Mucosa of rectum (tissue), 2 donors: ENCODE results near the gene DENND5B.
"Not testable (repeated sequence)": the region's sequence is repeated elsewhere in the genome, so short reads cannot be mapped to it uniquely, and the experiment has no call there.

Experiments used
- H3K27ac ChIP-seq, 2 donors: one replicate each; pipeline ENCODE4 v1.7.0; 2013; ENCODE audit warnings: inconsistent platforms in 2 of 2, low read depth in 2 of 2, low read length in 2 of 2
- H3K27me3 ChIP-seq, 2 donors: one replicate each; pipeline ENCODE4 v1.7.0; 2013; ENCODE audit warnings: low read length in 2 of 2; ENCODE audit not compliant: control insufficient read depth in 2 of 2, insufficient read depth in 2 of 2
- H3K36me3 ChIP-seq, 2 donors: one replicate each; pipeline ENCODE4 v1.7.0; 2013; ENCODE audit warnings: low read length in 2 of 2; ENCODE audit not compliant: control insufficient read depth in 2 of 2, insufficient read depth in 2 of 2
- H3K4me1 ChIP-seq, 2 donors: one replicate each; pipeline ENCODE4 v1.7.0; 2013; ENCODE audit warnings: low read length in 2 of 2, mild to moderate bottlenecking in 1 of 2; ENCODE audit not compliant: control insufficient read depth in 2 of 2, insufficient read depth in 2 of 2
- H3K4me3 ChIP-seq, 2 donors: one replicate each; pipeline ENCODE4 v1.7.0; 2013; ENCODE audit warnings: low read length in 2 of 2
- H3K9ac ChIP-seq, 2 donors: one replicate each; pipeline ENCODE4 v1.7.0; 2013; ENCODE audit warnings: low read length in 2 of 2, low read depth in 1 of 2, mild to moderate bottlenecking in 1 of 2
- H3K9me3 ChIP-seq, 2 donors: one replicate each; pipeline ENCODE4 v1.7.0; 2013; ENCODE audit warnings: low read length in 2 of 2; ENCODE audit not compliant: control insufficient read depth in 2 of 2
- donor health status: healthy.
- donor health status: Normal muscosa, but diverticular disease.

Gene DENND5B

GRCh38 chr12:31403099-31403607 lies 187.8 kb downstream of the DENND5B start:
- not testable (repeated sequence) for H3K4me1 ChIP-seq, H3K36me3 ChIP-seq, H3K4me3 ChIP-seq, H3K9me3 ChIP-seq, H3K9ac ChIP-seq, H3K27ac ChIP-seq, H3K27me3 ChIP-seq

GRCh38 chr12:31393004-31393550 lies 197.9 kb downstream of the DENND5B start:
- Histone ChIP-seq H3K27ac (no peak overlapping the region), H3K9ac (no peak overlapping the region), H3K27me3 (no peaks in the 10 kb centered on the region), H3K9me3 (no peaks in the 10 kb centered on the region), H3K4me1 (no peaks in the 10 kb centered on the region), H3K4me3 (no peak overlapping the region), H3K36me3 (peaks cover 0 to 5% of the 10 kb centered on the region in 2 donors)

DNA sequence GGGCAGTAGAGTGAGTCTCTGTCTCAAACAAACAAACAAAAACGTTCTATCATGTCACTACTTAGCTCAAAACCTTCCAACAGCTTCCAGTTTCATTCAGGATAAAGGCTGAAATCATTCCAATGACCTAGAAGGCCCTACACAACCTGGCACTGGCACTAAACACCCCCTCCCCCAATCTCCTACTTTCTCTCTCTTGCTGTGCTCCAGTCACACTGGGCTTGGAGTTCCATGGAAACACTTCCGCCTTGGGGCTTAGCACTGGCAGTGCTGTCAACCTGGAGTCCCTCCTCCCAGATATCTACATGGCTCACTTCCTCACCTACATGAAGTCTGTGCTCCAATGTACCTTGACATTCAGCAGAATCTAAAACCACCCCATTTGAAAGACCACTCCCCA lies 199.9 kb downstream of the DENND5B start:
- Histone ChIP-seq H3K4me1 (no peaks in the 10 kb centered on the region), H3K9ac (no peak overlapping the region), H3K27me3 (no peaks in the 10 kb centered on the region), H3K36me3 (peaks cover 0 to 8% of the 10 kb centered on the region in 2 donors), H3K9me3 (no peaks in the 10 kb centered on the region), H3K4me3 (no peak overlapping the region), H3K27ac (no peak overlapping the region)

GRCh38 chr12:31388713-31389112 lies 202.2 kb downstream of the DENND5B start:
- H3K4me3 ChIP-seq: no peak overlapping the region
- H3K27me3 ChIP-seq: no peaks in the 10 kb centered on the region
- no peak overlapping the region for H3K27ac ChIP-seq
- H3K4me1 ChIP-seq: no peaks in the 10 kb centered on the region
- H3K36me3 ChIP-seq: peaks cover 0 to 11% of the 10 kb centered on the region in 2 donors
- no peak overlapping the region for H3K9ac ChIP-seq
- no peaks in the 10 kb centered on the region for H3K9me3 ChIP-seq

DNA sequence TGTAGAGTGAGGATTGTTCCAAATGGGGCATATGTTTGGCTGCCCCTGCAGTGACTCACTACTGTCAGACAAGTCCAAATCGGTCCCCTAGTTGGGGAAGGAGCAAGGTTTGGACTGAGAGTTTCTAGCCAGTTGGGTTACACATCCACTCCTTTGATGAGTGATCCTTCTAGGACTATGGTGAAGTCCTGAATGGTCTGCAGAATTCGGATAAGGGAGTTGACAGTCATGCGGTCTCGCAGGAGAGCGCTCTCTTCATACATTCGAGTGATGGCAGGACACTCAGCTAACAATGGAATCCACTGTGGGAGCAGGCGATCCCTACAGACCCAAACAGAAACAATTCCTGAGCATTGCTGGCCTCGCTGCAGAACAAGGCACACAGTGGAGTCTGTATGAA lies 203.5 kb downstream of the DENND5B start:
- no peaks in the 10 kb centered on the region for H3K4me1 ChIP-seq
- no peaks in the 10 kb centered on the region for H3K27me3 ChIP-seq
- H3K36me3 ChIP-seq: peaks cover 0 to 11% of the 10 kb centered on the region in 2 donors
- no peak overlapping the region for H3K27ac ChIP-seq
- H3K9me3 ChIP-seq: no peaks in the 10 kb centered on the region
- H3K4me3 ChIP-seq: no peak overlapping the region
- no peak overlapping the region for H3K9ac ChIP-seq

GRCh38 chr12:31387011-31387410 lies 203.9 kb downstream of the DENND5B start:
- H3K9ac ChIP-seq: no peak overlapping the region
- no peaks in the 10 kb centered on the region for H3K27me3 ChIP-seq
- H3K36me3 ChIP-seq: peaks cover 0 to 11% of the 10 kb centered on the region in 2 donors
- no peak overlapping the region for H3K4me3 ChIP-seq
- no peaks in the 10 kb centered on the region for H3K4me1 ChIP-seq
- no peaks in the 10 kb centered on the region for H3K9me3 ChIP-seq
- no peak overlapping the region for H3K27ac ChIP-seq

DNA sequence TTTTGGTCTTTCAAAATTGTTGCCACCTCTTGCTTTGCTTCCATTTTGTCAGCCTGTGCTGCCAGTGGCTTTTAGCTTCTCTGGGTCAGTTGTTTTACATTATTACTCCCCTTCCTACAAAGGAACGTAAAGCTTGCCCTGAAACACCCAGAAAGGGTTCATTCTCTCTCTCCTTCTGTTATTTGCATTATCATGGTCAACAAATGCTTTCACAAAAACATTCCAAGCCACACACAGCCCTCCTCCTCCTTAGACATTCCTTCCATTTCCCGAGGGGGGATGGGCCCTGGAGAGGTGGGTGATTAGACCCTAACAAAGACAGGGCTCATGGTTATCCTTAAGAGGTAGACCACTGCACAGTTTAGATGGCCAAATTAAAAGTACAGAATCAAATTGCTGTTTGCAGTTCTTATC lies 204.6 kb downstream of the DENND5B start:
- Histone ChIP-seq H3K4me1 (no peaks in the 10 kb centered on the region), H3K9ac (no peak overlapping the region), H3K27me3 (no peaks in the 10 kb centered on the region), H3K36me3 (peaks cover 0 to 11% of the 10 kb centered on the region in 2 donors), H3K27ac (no peak overlapping the region), H3K9me3 (no peaks in the 10 kb centered on the region), H3K4me3 (no peak overlapping the region)

DNA sequence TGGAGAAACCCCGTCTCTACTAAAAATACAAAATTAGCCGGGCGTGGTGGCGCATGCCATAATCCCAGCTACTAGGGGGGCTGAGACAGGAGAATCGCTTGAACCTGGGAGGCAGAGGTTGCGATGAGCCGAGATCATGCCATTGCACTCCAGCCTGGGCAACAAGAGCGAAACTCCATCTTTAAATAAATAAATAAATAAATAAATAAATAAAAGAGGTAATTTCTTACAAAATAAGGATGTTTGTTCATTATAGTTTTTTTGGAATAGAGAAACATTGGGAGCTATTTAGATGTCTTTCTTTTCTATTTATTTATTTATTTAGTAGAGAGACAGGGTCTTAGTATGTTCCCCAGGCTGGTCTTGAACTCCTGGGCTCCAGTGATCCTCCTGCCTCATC lies 213.7 kb downstream of the DENND5B start:
- not testable (repeated sequence) for H3K9ac ChIP-seq, H3K9me3 ChIP-seq, H3K36me3 ChIP-seq, H3K27ac ChIP-seq, H3K4me1 ChIP-seq, H3K27me3 ChIP-seq, H3K4me3 ChIP-seq

DNA sequence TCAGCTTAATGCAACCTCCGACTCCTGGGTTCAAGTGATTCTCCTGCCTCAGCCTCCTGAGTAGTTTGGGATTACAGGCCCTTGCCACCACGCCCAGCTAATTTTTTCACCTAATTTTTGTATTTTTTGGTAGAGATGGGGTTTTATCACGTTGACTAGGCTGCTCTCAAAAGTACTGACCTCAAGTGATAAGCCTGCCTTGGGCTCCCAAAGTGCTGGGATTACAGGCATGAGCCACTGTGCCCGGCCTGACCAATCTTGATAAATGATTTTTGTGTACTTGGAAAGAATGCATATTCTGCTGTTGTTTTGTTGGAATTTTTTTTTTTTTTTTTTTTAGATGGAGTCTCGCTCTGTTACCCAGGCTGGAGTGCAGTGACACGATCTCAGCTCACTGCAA lies 215.5 kb downstream of the DENND5B start:
- not testable (repeated sequence) for H3K36me3 ChIP-seq, H3K4me3 ChIP-seq, H3K9ac ChIP-seq, H3K27ac ChIP-seq, H3K9me3 ChIP-seq, H3K27me3 ChIP-seq
- peaks cover 5 to 11% of the 10 kb centered on the region in 2 donors for H3K4me1 ChIP-seq

- H3K27ac ChIP-seq: peak overlapping the region; percentile 90 to 91
- no peaks in the 10 kb centered on the region for H3K27me3 ChIP-seq
- H3K9ac ChIP-seq: no peak overlapping the region
- H3K36me3 ChIP-seq: no peaks in the 10 kb centered on the region
- H3K9me3 ChIP-seq: no peaks in the 10 kb centered on the region
- H3K4me1 ChIP-seq: peaks cover 15 to 18% of the 10 kb centered on the region in 2 donors
- peak overlapping the region; percentile 59 to 71 for H3K4me3 ChIP-seq
Observed at GRCh38 chr12:31371256-31371620, 219.7 kb downstream of the DENND5B start.
